ENCODE results near the gene RAD50. TPM values are rescaled to one million over a fixed set of nuclear protein-coding genes. Genes with fewer than 3 reads are reported as not detected.

Gene RAD50
- polyA plus RNA-seq, 1 experiment, result 9.7 TPM

DNA sequence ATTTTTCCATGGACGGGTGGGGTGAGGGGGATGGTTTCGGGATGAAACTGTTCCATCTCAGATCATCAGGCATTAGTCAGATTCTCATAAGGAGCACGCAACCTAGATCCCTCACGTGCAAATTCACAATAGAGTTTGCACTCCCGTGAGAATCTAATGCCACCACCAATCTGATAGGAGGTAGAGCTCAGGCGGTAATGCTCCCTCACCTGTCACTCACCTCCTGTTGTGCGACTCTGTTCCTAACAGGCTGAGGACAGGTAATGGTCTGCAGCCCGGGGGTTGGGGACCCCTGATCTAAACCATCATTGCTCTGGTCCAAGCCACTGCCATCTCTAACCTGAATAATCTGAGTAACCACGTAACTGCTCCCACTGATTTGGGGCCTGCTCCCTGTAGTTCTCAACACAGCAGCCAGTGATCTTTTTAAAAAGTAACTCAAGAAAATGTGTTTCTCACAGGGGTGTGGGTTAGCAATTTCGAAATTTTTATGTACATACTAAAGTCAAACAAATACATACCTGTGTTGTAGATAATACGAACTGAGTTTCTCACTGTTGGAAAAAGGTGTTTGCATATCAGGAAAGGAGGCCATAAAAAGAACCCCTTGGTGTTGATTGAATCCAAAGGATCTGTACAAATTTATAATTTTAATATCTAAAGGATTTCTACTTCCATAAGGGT, 89.9 kb downstream of the RAD50 start:
- ChIA-PET POLR2A (no interaction called here), CTCF (interaction anchor here (0.9 kb wide), 1 partner anchor 11 kb away, joined by 3 read pairs; no protein-coding TSS in a partner anchor)
- TF ChIP-seq CTCF (IDR thresholded peaks at IDR 0.05; ENCODE audit: insufficient read depth, low read depth, low read length), result no peak
- no peak for DNase-seq (ENCODE audit: low read depth)
- H3K4me3 ChIP-seq (ENCODE audit: low read depth, low read length), result no peak overlapping the region
- H3K36me3 ChIP-seq (ENCODE audit: control insufficient read depth, insufficient read depth, low read length), result peaks cover 1% of the 10 kb centered on the region; the same call in 1 of the 2 replicates
- no peaks in the 10 kb centered on the region for H3K27me3 ChIP-seq (ENCODE audit: control insufficient read depth, insufficient read depth, low read length)

DNA sequence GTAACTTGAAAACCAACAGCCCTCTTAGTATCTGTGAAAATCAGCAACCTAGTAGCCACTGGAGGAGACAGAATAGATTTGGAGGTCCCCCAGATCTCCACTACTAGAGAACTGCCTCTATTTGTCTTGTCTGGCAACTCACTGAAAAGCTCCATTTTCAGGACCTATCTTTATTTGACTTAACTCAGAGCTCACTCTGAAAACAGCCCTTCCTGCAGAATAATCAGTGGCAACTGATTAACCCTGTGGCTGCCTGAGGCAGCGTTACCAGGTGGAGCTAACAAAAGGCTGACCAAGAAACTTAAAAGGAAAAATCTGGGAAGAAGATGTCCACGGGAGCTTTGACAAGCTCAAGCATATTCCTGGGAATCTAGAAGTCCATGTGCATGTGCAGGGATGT, 90.7 kb downstream of the RAD50 start:
- ChIA-PET CTCF (interaction anchor here (0.9 to 1.2 kb wide), 2 partner anchors 9 to 12 kb away, joined by 3 read pairs; no protein-coding TSS in a partner anchor), POLR2A (no interaction called here)
- no peak for TF ChIP-seq CTCF (IDR thresholded peaks at IDR 0.05; ENCODE audit: insufficient read depth, low read depth, low read length)

DNA sequence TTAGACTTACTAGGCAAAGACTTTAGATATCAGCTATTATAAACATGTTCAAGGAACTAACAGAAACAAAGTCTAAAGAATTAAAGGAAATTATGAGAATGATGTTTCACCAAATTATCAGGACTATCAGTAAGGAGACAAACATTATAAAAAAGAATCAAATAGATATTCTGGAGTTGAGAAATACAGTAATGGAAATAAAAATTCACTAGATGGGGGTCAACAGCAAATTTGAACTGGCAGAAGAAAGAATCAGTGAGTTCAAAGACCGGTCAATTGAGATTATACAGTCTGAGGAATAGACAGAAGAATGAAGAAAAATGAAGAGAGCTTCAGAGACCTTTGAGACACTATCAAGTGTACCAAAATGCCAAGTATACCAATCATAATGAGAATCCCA, 91.6 kb downstream of the RAD50 start:
- no peak overlapping the region for H3K4me3 ChIP-seq (ENCODE audit: low read depth, low read length)
- H3K27me3 ChIP-seq (ENCODE audit: control insufficient read depth, insufficient read depth, low read length), result no peaks in the 10 kb centered on the region
- no peak for DNase-seq (ENCODE audit: low read depth)
- H3K36me3 ChIP-seq (ENCODE audit: control insufficient read depth, insufficient read depth, low read length), result peaks cover under 1% of the 10 kb centered on the region; the same call in 1 of the 2 replicates
- CTCF ChIA-PET, result interaction anchor here (0.6 to 1.2 kb wide), 2 partner anchors 8 to 14 kb away, joined by 3 read pairs; no protein-coding TSS in a partner anchor
- POLR2A ChIA-PET, result interaction anchor here (0.6 kb wide), 1 partner anchor 260 kb away, joined by 3 read pairs; no protein-coding TSS in a partner anchor
- TF ChIP-seq CTCF (IDR thresholded peaks at IDR 0.05; ENCODE audit: insufficient read depth, low read depth, low read length), result no peak

More for the DNA sequence above, 90.7 kb downstream of the RAD50 start:
- no peaks in the 10 kb centered on the region for H3K27me3 ChIP-seq (ENCODE audit: control insufficient read depth, insufficient read depth, low read length)
- no peak for DNase-seq (ENCODE audit: low read depth)
- peaks cover 1% of the 10 kb centered on the region; the same call in 1 of the 2 replicates for H3K36me3 ChIP-seq (ENCODE audit: control insufficient read depth, insufficient read depth, low read length)
- H3K4me3 ChIP-seq (ENCODE audit: low read depth, low read length), result no peak overlapping the region

DNA sequence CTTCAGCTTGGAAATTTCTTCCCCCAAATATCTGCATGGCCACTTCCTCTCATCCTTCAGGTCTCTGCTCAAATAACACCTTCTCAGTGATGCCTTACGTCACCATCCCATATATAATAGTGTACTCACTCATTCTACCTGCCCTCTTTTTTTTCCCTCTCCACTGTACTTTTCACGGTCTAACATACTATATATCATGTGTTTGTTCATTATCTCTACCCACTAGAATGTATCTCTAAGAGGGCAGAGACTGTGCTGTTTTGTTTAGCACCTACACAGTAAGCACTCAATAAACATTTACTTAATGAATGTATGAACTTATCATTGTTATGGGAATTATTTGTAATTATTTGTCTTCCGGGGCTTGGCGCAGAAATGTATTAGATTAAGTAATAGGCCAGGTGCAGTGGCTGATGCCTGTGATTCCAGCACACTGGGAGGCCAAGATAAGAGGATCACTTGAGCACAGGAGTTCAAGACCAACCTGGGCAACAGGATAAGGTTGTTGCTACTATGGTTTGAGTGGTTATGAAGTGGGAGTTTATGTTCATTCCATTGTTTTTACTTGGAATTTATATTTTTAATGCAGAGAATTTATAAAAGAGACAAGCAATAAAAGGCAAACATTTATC, 95.2 kb downstream of the RAD50 start:
- ChIA-PET CTCF (no interaction called here), POLR2A (no interaction called here)
- Histone ChIP-seq H3K4me3 (ENCODE audit: low read depth, low read length) (no peak overlapping the region), H3K36me3 (ENCODE audit: control insufficient read depth, insufficient read depth, low read length) (no peaks in the 10 kb centered on the region), H3K27me3 (ENCODE audit: control insufficient read depth, insufficient read depth, low read length) (no peaks in the 10 kb centered on the region)
- DNase-seq (ENCODE audit: low read depth), result no peak
- no peak for TF ChIP-seq CTCF (IDR thresholded peaks at IDR 0.05; ENCODE audit: insufficient read depth, low read depth, low read length)

DNA sequence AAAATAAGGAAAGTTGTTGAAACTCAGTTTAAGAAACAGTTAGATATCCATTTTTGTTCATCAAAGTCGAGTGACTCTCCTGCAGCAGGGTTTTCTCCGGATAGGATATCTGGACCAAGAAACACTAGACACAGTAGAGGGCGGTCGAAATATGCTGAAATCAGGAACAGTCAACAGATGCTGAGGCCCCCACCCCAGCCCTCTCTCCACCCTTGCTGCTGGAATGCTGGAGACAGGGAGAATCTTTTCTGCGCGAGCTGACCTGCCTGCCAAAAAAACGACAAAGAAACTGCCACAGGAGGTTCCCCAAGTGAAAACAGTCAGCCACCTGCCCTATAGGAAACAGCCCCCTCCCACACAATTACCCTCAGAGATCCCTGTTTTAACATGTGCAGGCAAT, 96.9 kb downstream of the RAD50 start:
- ChIA-PET CTCF (interaction anchor here (0.6 to 1.0 kb wide), 2 partner anchors 45 to 57 kb away, joined by 3 read pairs; no protein-coding TSS in a partner anchor), POLR2A (no interaction called here)
- DNase-seq (ENCODE audit: low read depth), result no peak
- no peak for TF ChIP-seq CTCF (IDR thresholded peaks at IDR 0.05; ENCODE audit: insufficient read depth, low read depth, low read length)
- H3K27me3 ChIP-seq (ENCODE audit: control insufficient read depth, insufficient read depth, low read length), result no peaks in the 10 kb centered on the region
- no peak overlapping the region for H3K4me3 ChIP-seq (ENCODE audit: low read depth, low read length)
- no peaks in the 10 kb centered on the region for H3K36me3 ChIP-seq (ENCODE audit: control insufficient read depth, insufficient read depth, low read length)
